Glutamatergic neuron (in vitro differentiated cells): ENCODE results near the gene PI4K2B. TPM values are rescaled to one million over a fixed set of nuclear protein-coding genes. Genes with fewer than 3 reads are reported as not detected.

Source experiments
- DNase-seq: peaks from one replicate; pipeline ENCODE4 v3.0.0; 2022
- H3K27ac Mint-ChIP-seq: one replicate; pipeline ENCODE4 v1.8.0; 2020; ENCODE audit warnings: mild to moderate bottlenecking, mixed read lengths, inconsistent platforms; ENCODE audit not compliant: unreplicated experiment
- H3K27me3 Mint-ChIP-seq: one replicate; pipeline ENCODE4 v1.8.0; 2020; ENCODE audit warnings: mild to moderate bottlenecking, moderate library complexity, mixed read lengths, inconsistent platforms; ENCODE audit not compliant: unreplicated experiment
- H3K36me3 Mint-ChIP-seq: one replicate; pipeline ENCODE4 v1.8.0; 2020; ENCODE audit warnings: mild to moderate bottlenecking, mixed read lengths, inconsistent platforms; ENCODE audit not compliant: unreplicated experiment
- H3K4me1 Mint-ChIP-seq: one replicate; pipeline ENCODE4 v1.8.0; 2020; ENCODE audit warnings: mild to moderate bottlenecking, low read depth, mixed read lengths, inconsistent platforms; ENCODE audit not compliant: unreplicated experiment
- H3K4me3 Mint-ChIP-seq: one replicate; pipeline ENCODE4 v1.8.0; 2020; ENCODE audit warnings: mild to moderate bottlenecking, mixed read lengths, inconsistent platforms; ENCODE audit not compliant: unreplicated experiment
- H3K9me3 Mint-ChIP-seq: one replicate; pipeline ENCODE4 v1.8.0; 2020; ENCODE audit warnings: mild to moderate bottlenecking, moderate library complexity, mixed read lengths, inconsistent platforms; ENCODE audit not compliant: unreplicated experiment
- CTCF ChIP-seq: fragments of 200-600 bp; sonication (generic); IDR thresholded peaks from one replicate; pipeline ENCODE4 v1.5.0; 2021; ENCODE audit not compliant: partially characterized antibody, unreplicated experiment
- total RNA-seq: library from RNA; stranded (reverse); fragmentation: NEBNext Ultra II Directional; extraction: Animal tissue kit (Norgen Biotek cat#: 25700); gene quantifications from one replicate; pipeline ENCODE4 v1.2.1, GENCODE V29; 2021; ENCODE audit not compliant: unreplicated experiment

Gene PI4K2B
- total RNA-seq, 1 donor from 2014 or later: 2.9 TPM

- TF ChIP-seq CTCF: no peak
- Mint-ChIP-seq H3K27ac (no peak overlapping the region), H3K4me1 (no peaks in the 10 kb centered on the region), H3K36me3 (peaks cover 12% of the 10 kb centered on the region), H3K9me3 (peaks cover 5% of the 10 kb centered on the region), H3K27me3 (no peaks in the 10 kb centered on the region), H3K4me3 (no peak overlapping the region)
- peak; percentile 27 for DNase-seq
These were observed 56.7 kb downstream of the PI4K2B start for GRCh38 chr4:25290490-25291067.

DNA sequence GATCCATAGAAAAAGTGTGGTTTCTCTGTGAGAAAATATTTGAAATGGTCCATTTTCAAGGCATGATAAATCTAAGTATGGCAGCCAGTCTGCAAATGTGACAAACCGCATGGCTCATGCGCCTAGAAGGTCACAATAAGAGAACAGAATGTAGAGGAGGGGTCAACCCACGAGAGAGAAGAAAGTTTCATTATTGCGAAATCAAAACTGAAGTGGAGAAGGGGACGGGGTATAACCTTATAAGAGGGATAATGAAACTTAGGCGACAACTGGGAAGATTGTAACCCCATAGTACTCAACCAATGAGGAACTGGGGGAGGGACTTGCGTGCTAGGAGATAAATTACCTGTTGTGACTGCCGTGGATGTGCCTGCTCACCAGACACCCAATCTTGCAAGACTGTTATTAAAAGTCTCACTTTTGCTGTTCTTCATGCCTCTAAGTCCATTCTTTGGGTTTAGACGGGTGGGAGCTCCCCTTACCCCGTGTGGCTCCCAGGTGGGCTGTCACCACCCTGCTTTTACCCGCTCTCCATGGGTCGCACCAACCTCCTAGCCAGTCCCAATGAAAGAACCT is 57.4 kb downstream of the PI4K2B start:
- no peak for TF ChIP-seq CTCF
- no peak overlapping the region for H3K27ac Mint-ChIP-seq
- H3K27me3 Mint-ChIP-seq: no peaks in the 10 kb centered on the region
- H3K9me3 Mint-ChIP-seq: peaks cover 5% of the 10 kb centered on the region
- DNase-seq: no peak
- peaks cover 12% of the 10 kb centered on the region for H3K36me3 Mint-ChIP-seq
- no peak overlapping the region for H3K4me3 Mint-ChIP-seq
- no peaks in the 10 kb centered on the region for H3K4me1 Mint-ChIP-seq

- no peaks in the 10 kb centered on the region for H3K27me3 Mint-ChIP-seq
- H3K27ac Mint-ChIP-seq: no peak overlapping the region
- no peaks in the 10 kb centered on the region for H3K9me3 Mint-ChIP-seq
- H3K36me3 Mint-ChIP-seq: no peaks in the 10 kb centered on the region
- no peak for DNase-seq
- H3K4me3 Mint-ChIP-seq: no peak overlapping the region
- no peaks in the 10 kb centered on the region for H3K4me1 Mint-ChIP-seq
- TF ChIP-seq CTCF: no peak
These were observed 63.9 kb downstream of the PI4K2B start for GRCh38 chr4:25297528-25298242.

DNA sequence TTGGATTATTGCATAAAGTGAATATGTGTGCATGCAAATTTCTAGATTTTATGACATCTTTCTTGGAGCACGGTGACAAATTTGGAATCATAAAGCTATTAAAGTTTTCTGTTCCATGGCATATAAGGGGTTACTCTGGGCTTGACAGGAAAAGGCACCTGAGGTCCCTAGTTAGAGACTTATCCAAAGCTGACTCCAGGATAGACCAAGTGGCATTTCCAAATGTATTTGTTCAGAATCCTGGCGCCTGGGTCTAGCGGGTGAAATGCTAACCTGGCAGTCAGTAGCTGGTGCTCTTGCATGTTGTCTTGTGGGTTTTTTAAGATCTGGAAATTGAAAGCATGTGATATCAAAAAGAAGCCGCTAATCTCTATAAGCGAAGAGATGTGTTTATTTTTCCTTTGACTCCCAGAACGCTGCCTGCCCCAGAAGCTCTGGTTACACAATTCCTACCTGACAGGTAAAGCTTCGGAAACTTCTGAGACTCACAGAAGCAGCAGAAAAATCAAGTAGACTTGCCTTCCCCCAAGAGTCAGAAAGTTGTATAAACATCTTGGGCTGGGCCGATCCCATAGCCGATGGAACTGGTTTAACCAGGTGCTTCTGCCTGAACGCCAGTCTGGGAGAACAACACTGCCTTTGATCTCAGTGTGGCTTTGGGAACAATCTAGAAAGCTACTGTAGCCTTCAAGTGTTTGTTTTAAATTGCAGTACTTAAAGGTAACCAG is 65.8 kb downstream of the PI4K2B start:
- no peak overlapping the region for H3K4me3 Mint-ChIP-seq
- H3K4me1 Mint-ChIP-seq: no peaks in the 10 kb centered on the region
- H3K9me3 Mint-ChIP-seq: no peaks in the 10 kb centered on the region
- DNase-seq: no peak
- no peak for TF ChIP-seq CTCF
- H3K27me3 Mint-ChIP-seq: no peaks in the 10 kb centered on the region
- H3K36me3 Mint-ChIP-seq: no peaks in the 10 kb centered on the region
- no peak overlapping the region for H3K27ac Mint-ChIP-seq
